Measurements from ENCODE around the gene NFIC. TPM values are rescaled to one million over a fixed set of nuclear protein-coding genes. Genes with fewer than 3 reads are reported as not detected.

NFIC gene
- total RNA-seq, 1 experiment from 2014 or later = 8.0 TPM

GRCh38 chr19:3338541-3339181 lies 27.7 kb upstream of the NFIC start:
- H3K9ac ChIP-seq (ENCODE audit: extremely low read depth, insufficient read length, low read length) = no peak overlapping the region
- Mint-ChIP-seq H3K4me1 (no peaks in the 10 kb centered on the region), H3K27ac (no peak overlapping the region), H3K4me3 (no peak overlapping the region), H3K27me3 (ENCODE audit: low read depth) (peaks cover 46% of the 10 kb centered on the region), H3K9me3 (no peaks in the 10 kb centered on the region; a peak in 2 of 5 replicates), H3K36me3 (ENCODE audit: insufficient read depth in 1 of 3, low read depth in 3 of 3) (no peaks in the 10 kb centered on the region)
- no peaks in the 10 kb centered on the region for H3K23me2 ChIP-seq (ENCODE audit: insufficient read length, low read depth, low read length, poor library complexity, severe bottlenecking)
- H2AFZ ChIP-seq (ENCODE audit: low read length) = no peak overlapping the region
- H3K27ac ChIP-seq (ENCODE audit: insufficient read length, low read depth, low read length) = no peak overlapping the region
- H4K5ac ChIP-seq (ENCODE audit: insufficient read length, low read depth, low read length) = no peak overlapping the region
- H2BK20ac ChIP-seq (ENCODE audit: low read depth, low read length, poor library complexity, severe bottlenecking) = no peak overlapping the region
- H3K79me1 ChIP-seq (ENCODE audit: insufficient read depth, low read depth, low read length, poor library complexity, severe bottlenecking) = no peaks in the 10 kb centered on the region
- no peak overlapping the region for H3T11ph ChIP-seq (ENCODE audit: low read length)
- no peak overlapping the region for H3K14ac ChIP-seq (ENCODE audit: insufficient read depth, low read length)
- H2BK5ac ChIP-seq (ENCODE audit: insufficient read length, low read length) = no peak overlapping the region
- H4K20me1 ChIP-seq (ENCODE audit: control insufficient read depth, insufficient read depth, insufficient read length) = no peaks in the 10 kb centered on the region
- H4K91ac ChIP-seq (ENCODE audit: insufficient read length, low read depth, low read length) = no peak overlapping the region
- H2BK120ac ChIP-seq (ENCODE audit: low read depth, low read length, poor library complexity, severe bottlenecking) = no peak overlapping the region
- H3K18ac ChIP-seq (ENCODE audit: insufficient read length, low read depth, low read length) = no peak overlapping the region
- no peaks in the 10 kb centered on the region for H3K4me1 ChIP-seq (ENCODE audit: insufficient read depth, low read length)
- DNase-seq = no peak
- no peak overlapping the region for H3K56ac ChIP-seq (ENCODE audit: insufficient read length, low read depth, low read length)
- no peaks in the 10 kb centered on the region for H3K27me3 ChIP-seq (ENCODE audit: insufficient read depth, low read length)
- H3K4me2 ChIP-seq (ENCODE audit: insufficient read depth, insufficient read length, low read length) = no peak overlapping the region
- TF ChIP-seq, protein P1, sequence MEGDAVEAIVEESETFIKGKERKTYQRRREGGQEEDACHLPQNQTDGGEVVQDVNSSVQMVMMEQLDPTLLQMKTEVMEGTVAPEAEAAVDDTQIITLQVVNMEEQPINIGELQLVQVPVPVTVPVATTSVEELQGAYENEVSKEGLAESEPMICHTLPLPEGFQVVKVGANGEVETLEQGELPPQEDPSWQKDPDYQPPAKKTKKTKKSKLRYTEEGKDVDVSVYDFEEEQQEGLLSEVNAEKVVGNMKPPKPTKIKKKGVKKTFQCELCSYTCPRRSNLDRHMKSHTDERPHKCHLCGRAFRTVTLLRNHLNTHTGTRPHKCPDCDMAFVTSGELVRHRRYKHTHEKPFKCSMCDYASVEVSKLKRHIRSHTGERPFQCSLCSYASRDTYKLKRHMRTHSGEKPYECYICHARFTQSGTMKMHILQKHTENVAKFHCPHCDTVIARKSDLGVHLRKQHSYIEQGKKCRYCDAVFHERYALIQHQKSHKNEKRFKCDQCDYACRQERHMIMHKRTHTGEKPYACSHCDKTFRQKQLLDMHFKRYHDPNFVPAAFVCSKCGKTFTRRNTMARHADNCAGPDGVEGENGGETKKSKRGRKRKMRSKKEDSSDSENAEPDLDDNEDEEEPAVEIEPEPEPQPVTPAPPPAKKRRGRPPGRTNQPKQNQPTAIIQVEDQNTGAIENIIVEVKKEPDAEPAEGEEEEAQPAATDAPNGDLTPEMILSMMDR (conservative IDR thresholded peaks at IDR 0.05) = no peak
- no peaks in the 10 kb centered on the region for H3K79me2 ChIP-seq (ENCODE audit: insufficient read depth, low read length)
- H2BK12ac ChIP-seq (ENCODE audit: insufficient read length, low read depth, low read length) = no peak overlapping the region
- WGBS (ENCODE audit: extremely low coverage, insufficient read length, low lambda C conversion rate) = no CpG with 5 or more reads among the region's 12 CpGs
- H3K9me3 ChIP-seq (ENCODE audit: control insufficient read depth, low read depth, low read length) = no peaks in the 10 kb centered on the region
- H3K23ac ChIP-seq (ENCODE audit: insufficient read length, low read depth, low read length) = no peak overlapping the region
- H4K8ac ChIP-seq (replicated peaks; ENCODE audit: insufficient read length, low read depth, low read length) = no peak overlapping the region
- H3K4ac ChIP-seq (ENCODE audit: low read depth, low read length) = no peak overlapping the region
- H2AK5ac ChIP-seq (ENCODE audit: insufficient read length, low read length) = no peak overlapping the region
- H2BK15ac ChIP-seq (ENCODE audit: low read depth, low read length) = no peak overlapping the region
